Stimulated activated CD8-positive, alpha-beta memory T cell treated with anti-CD3 and anti-CD28 coated beads, Interleukin-7, amount 100 ng/mL, for 24 hours (primary cell): ENCODE measurements around the gene ANO6.

Experiments used
- DNase-seq: peaks from one replicate; pipeline ENCODE4 v3.0.0-alpha.2; 2020; ENCODE audit warnings: low read depth

ANO6 gene

DNA sequence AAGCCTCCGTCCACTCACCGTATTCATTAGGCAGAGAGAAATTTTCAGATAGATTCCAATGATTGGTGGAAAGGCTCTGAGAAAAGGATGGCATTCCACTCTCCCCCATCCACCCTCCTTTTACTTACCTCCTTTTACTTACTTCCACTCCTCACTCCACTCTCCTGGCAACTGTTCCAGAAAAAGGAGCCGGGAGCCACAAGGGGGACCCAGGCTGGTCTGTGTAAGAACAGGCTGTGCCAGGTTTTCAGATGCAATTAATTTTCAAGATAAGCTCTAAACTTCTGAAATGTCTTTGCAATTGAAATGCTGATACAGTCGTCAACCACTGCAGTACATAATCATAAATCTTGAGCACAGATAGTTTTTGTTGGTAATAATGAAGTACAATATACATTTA, 248.8 kb downstream of the ANO6 start:
- no peak for DNase-seq

- no peak for DNase-seq
Observed at GRCh38 chr12:45468751-45469615, 253.1 kb downstream of the ANO6 start.

DNA sequence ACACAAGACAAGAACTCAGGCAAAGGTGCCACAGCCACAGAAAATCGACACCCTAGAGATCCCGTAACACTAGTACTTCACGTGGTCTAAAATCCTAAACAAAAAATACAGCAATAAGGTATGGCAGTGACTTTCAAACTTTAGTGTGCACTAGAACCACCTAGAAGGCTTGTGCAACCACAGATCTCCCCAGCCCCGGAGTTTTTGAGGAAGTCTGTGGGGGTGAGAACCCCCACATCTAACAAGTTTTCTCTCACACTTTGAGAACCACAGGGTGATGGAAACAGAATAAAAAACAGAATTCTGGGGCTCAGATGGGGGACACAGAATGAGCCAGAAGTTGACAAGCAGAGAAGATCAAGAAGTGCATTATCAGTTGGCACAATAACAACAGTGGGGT, 254.0 kb downstream of the ANO6 start:
- no peak for DNase-seq

DNA sequence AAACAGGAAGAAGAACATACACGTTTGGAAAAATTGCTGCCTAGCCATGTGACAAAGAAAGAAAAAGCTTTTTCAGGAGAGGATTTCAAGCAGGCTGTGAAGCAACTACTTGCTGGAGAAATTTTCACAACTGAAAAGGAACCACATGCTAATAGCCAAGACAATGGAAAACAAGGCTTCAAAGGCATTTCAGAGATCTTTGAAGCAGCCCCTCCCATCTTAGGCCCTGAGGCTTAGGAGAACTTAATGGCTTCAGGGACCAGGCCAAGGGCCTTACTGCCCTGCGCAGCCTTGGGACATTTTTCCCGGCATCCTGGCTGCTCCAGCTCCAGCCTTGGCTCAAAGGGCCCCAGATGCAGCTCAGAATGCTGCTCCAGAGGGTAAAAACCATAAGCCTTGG, 257.7 kb downstream of the ANO6 start:
- no peak for DNase-seq

GRCh38 chr12:45475594-45475993, 259.7 kb downstream of the ANO6 start:
- no peak for DNase-seq

- no peak for DNase-seq
Observed at GRCh38 chr12:45477526-45477925, 261.6 kb downstream of the ANO6 start.

- no peak for DNase-seq
Observed at GRCh38 chr12:45478931-45479330, 263.0 kb downstream of the ANO6 start.

GRCh38 chr12:45481746-45482145, 265.9 kb downstream of the ANO6 start:
- DNase-seq, result no peak

DNA sequence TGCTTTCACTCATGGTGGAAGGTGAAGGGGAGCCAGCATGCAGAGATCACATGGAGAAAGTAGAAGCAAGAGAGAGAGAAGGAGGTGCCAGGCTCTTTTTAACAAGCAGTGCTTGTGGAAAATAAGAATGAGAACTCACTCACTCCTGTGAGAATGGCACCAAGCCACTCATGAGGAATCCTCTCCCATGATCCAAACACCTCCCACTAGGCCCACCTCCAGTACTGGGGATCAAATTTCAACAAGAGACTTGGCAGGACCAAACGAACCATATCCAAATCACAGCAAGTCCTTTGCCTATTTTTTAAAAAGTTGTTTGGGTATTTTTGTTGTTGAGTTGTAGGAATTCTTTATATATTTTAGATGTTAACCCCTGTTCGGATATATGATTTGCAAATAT, 267.7 kb downstream of the ANO6 start:
- no peak for DNase-seq
